ENCODE data around the gene SWT1. TPM values are rescaled to one million over a fixed set of nuclear protein-coding genes. Genes with fewer than 3 reads are reported as not detected.

SWT1 gene
- total and polyA plus RNA-seq, 2 experiments from 2014 or later = 3.4 to 9.5 TPM

- Histone ChIP-seq H3K36me3 (replicated peaks; ENCODE audit: insufficient read depth, low read depth) (no peaks in the 10 kb centered on the region), H3K9me2 (replicated peaks; ENCODE audit: insufficient read depth) (no peaks in the 10 kb centered on the region), H3K4me2 (no peak overlapping the region), H3K27me3 (no peaks in the 10 kb centered on the region), H4K20me1 (ENCODE audit: insufficient read depth, poor library complexity, severe bottlenecking) (no peaks in the 10 kb centered on the region), H3K27ac (no peak overlapping the region), H3K4me3 (no peak overlapping the region), H2AFZ (no peak overlapping the region), H3K79me2 (no peaks in the 10 kb centered on the region), H3K9me3 (ENCODE audit: low read depth) (no peaks in the 10 kb centered on the region), H3K4me1 (ENCODE audit: insufficient read depth) (no peaks in the 10 kb centered on the region)
- DNase-seq (ENCODE audit: low spot score) = no peak
- TF ChIP-seq CTCF (IDR thresholded peaks at IDR 0.05; ENCODE audit: poor library complexity) (no peak), EZH2 (IDR thresholded peaks at IDR 0.05; ENCODE audit: borderline replicate concordance) (no peak), EZH2phosphoT487 (IDR thresholded peaks at IDR 0.05; ENCODE audit: low read depth, severe bottlenecking, unreplicated experiment) (no peak)
Measured at GRCh38 chr1:185111873-185112272, 45.1 kb upstream of the SWT1 start.

GRCh38 chr1:185112356-185112755 is 44.6 kb upstream of the SWT1 start:
- Histone ChIP-seq H3K9me3 (ENCODE audit: low read depth) (no peaks in the 10 kb centered on the region), H3K4me1 (ENCODE audit: insufficient read depth) (no peaks in the 10 kb centered on the region), H3K27me3 (no peaks in the 10 kb centered on the region), H4K20me1 (ENCODE audit: insufficient read depth, poor library complexity, severe bottlenecking) (no peaks in the 10 kb centered on the region), H3K27ac (no peak overlapping the region), H3K4me2 (no peak overlapping the region), H3K4me3 (no peak overlapping the region), H3K79me2 (no peaks in the 10 kb centered on the region), H2AFZ (no peak overlapping the region), H3K9me2 (replicated peaks; ENCODE audit: insufficient read depth) (no peaks in the 10 kb centered on the region), H3K36me3 (replicated peaks; ENCODE audit: insufficient read depth, low read depth) (no peaks in the 10 kb centered on the region)
- no peak for DNase-seq (ENCODE audit: low spot score)
- TF ChIP-seq EZH2 (IDR thresholded peaks at IDR 0.05; ENCODE audit: borderline replicate concordance) (no peak), EZH2phosphoT487 (IDR thresholded peaks at IDR 0.05; ENCODE audit: low read depth, severe bottlenecking, unreplicated experiment) (no peak), CTCF (IDR thresholded peaks at IDR 0.05; ENCODE audit: poor library complexity) (no peak)
- 80% methylated on average over 2 of the region's 2 CpGs for WGBS (ENCODE audit: low lambda C conversion rate, missing lambda C conversion rate)

GRCh38 chr1:185129708-185130107 is 27.3 kb upstream of the SWT1 start:
- H3K4me3 ChIP-seq = no peak overlapping the region
- no peaks in the 10 kb centered on the region for H4K20me1 ChIP-seq (ENCODE audit: insufficient read depth, poor library complexity, severe bottlenecking)
- H2AFZ ChIP-seq = no peak overlapping the region
- TF ChIP-seq CTCF (IDR thresholded peaks at IDR 0.05; ENCODE audit: poor library complexity) (no peak), EZH2 (IDR thresholded peaks at IDR 0.05; ENCODE audit: borderline replicate concordance) (no peak), EZH2phosphoT487 (IDR thresholded peaks at IDR 0.05; ENCODE audit: low read depth, severe bottlenecking, unreplicated experiment) (no peak)
- no peaks in the 10 kb centered on the region for H3K4me1 ChIP-seq (ENCODE audit: insufficient read depth)
- no peak overlapping the region for H3K4me2 ChIP-seq
- H3K79me2 ChIP-seq = no peaks in the 10 kb centered on the region
- no peaks in the 10 kb centered on the region for H3K36me3 ChIP-seq (replicated peaks; ENCODE audit: insufficient read depth, low read depth)
- no peak overlapping the region for H3K27ac ChIP-seq
- no peak for DNase-seq (ENCODE audit: low spot score)
- H3K9me2 ChIP-seq (replicated peaks; ENCODE audit: insufficient read depth) = no peaks in the 10 kb centered on the region
- H3K9me3 ChIP-seq (ENCODE audit: low read depth) = peaks cover 5% of the 10 kb centered on the region
- WGBS (ENCODE audit: low lambda C conversion rate, missing lambda C conversion rate) = 100% methylated on average over 2 of the region's 2 CpGs
- no peaks in the 10 kb centered on the region for H3K27me3 ChIP-seq

- H4K20me1 ChIP-seq (ENCODE audit: insufficient read depth, poor library complexity, severe bottlenecking) = no peaks in the 10 kb centered on the region
- 93% methylated on average over 1 of the region's 1 CpG for WGBS (ENCODE audit: low lambda C conversion rate, missing lambda C conversion rate)
- no peak overlapping the region for H3K4me3 ChIP-seq
- DNase-seq (ENCODE audit: low spot score) = no peak
- no peaks in the 10 kb centered on the region for H3K79me2 ChIP-seq
- H3K9me2 ChIP-seq (replicated peaks; ENCODE audit: insufficient read depth) = no peaks in the 10 kb centered on the region
- H3K27ac ChIP-seq = no peak overlapping the region
- no peak for TF ChIP-seq EZH2phosphoT487 (IDR thresholded peaks at IDR 0.05; ENCODE audit: low read depth, severe bottlenecking, unreplicated experiment)
- TF ChIP-seq CTCF (IDR thresholded peaks at IDR 0.05; ENCODE audit: poor library complexity) = no peak
- TF ChIP-seq EZH2 (IDR thresholded peaks at IDR 0.05; ENCODE audit: borderline replicate concordance) = no peak
- no peak overlapping the region for H2AFZ ChIP-seq
- H3K4me2 ChIP-seq = no peak overlapping the region
- peaks cover 5% of the 10 kb centered on the region for H3K9me3 ChIP-seq (ENCODE audit: low read depth)
- H3K4me1 ChIP-seq (ENCODE audit: insufficient read depth) = no peaks in the 10 kb centered on the region
- H3K27me3 ChIP-seq = no peaks in the 10 kb centered on the region
- no peaks in the 10 kb centered on the region for H3K36me3 ChIP-seq (replicated peaks; ENCODE audit: insufficient read depth, low read depth)
Measured at GRCh38 chr1:185132534-185132933, 24.4 kb upstream of the SWT1 start.
